Keratinocyte (primary cell): ENCODE measurements around the gene WASF2. TPM values are rescaled to one million over a fixed set of nuclear protein-coding genes. Genes with fewer than 3 reads are reported as not detected.

Experiments used
- DNase-seq: peaks from one replicate; pipeline ENCODE4 v3.0.0-alpha.2; 2011; ENCODE audit warnings: low read depth, missing footprints, low spot score
- FAIRE-seq: peaks from 2 replicates; lab custom pipeline; 2011; peaks lifted over from hg19 to GRCh38; lab: Jason Lieb, UNC
- H2AFZ ChIP-seq: 2 replicates; pipeline ENCODE4 v1.6.0; 2012; ENCODE audit warnings: low read length, control low read depth, inconsistent platforms; ENCODE audit not compliant: control insufficient read depth
- H3K27ac ChIP-seq: 2 replicates; pipeline ENCODE4 v1.5.1; 2011; ENCODE audit warnings: low read length; ENCODE audit not compliant: control insufficient read depth, insufficient read depth
- H3K27me3 ChIP-seq: 3 replicates; pipeline ENCODE4 v1.6.0; 2011; ENCODE audit warnings: low read length; ENCODE audit not compliant: control insufficient read depth, insufficient read depth; ENCODE audit errors: extremely low read depth
- H3K36me3 ChIP-seq, 2 experiments: 2 replicates in 1 of 2; 3 replicates in 1 of 2; pipeline ENCODE4 v1.5.1; 2011; ENCODE audit warnings: low read length in 2 of 2, mild to moderate bottlenecking in 1 of 2; ENCODE audit not compliant: control insufficient read depth in 2 of 2, insufficient read depth in 2 of 2; ENCODE audit errors: extremely low read depth in 1 of 2
- H3K4me1 ChIP-seq: 3 replicates; pipeline ENCODE4 v1.5.1; 2011; ENCODE audit warnings: low read length; ENCODE audit not compliant: control insufficient read depth, insufficient read depth; ENCODE audit errors: extremely low read depth
- H3K4me2 ChIP-seq: 3 replicates; pipeline ENCODE4 v1.6.0; 2011; ENCODE audit warnings: low read depth, low read length; ENCODE audit not compliant: control insufficient read depth, insufficient read depth; ENCODE audit errors: extremely low read depth
- H3K4me3 ChIP-seq, 3 experiments: fragments of 200-600 bp in 1 of 3; sonication (generic) in 1 of 3; 2 replicates in 2 of 3; 3 replicates in 1 of 3; pipeline ENCODE4 v1.5.1; 2011 to 2016; ENCODE audit warnings: low read length in 3 of 3, mild to moderate bottlenecking in 3 of 3, control low read depth in 2 of 3, inconsistent platforms in 1 of 3, low read depth in 1 of 3, mixed read lengths in 1 of 3, mixed run types in 1 of 3, moderate library complexity in 1 of 3; ENCODE audit not compliant: control insufficient read depth in 2 of 3, insufficient read depth in 2 of 3; ENCODE audit errors: extremely low read depth in 1 of 3
- H3K79me2 ChIP-seq: 2 replicates; pipeline ENCODE4 v1.6.0; 2012; ENCODE audit warnings: low read length; ENCODE audit not compliant: control insufficient read depth, insufficient read depth
- H3K9ac ChIP-seq: 3 replicates; pipeline ENCODE4 v1.6.0; 2011; ENCODE audit warnings: low read length; ENCODE audit not compliant: control insufficient read depth, insufficient read depth; ENCODE audit errors: extremely low read depth
- H3K9me1 ChIP-seq: 3 replicates; pipeline ENCODE4 v1.6.0; 2011; ENCODE audit warnings: low read length; ENCODE audit not compliant: control insufficient read depth, insufficient read depth; ENCODE audit errors: extremely low read depth
- H3K9me3 ChIP-seq: 2 replicates; pipeline ENCODE4 v1.5.1; 2012; ENCODE audit warnings: low read depth, low read length; ENCODE audit not compliant: control insufficient read depth
- H4K20me1 ChIP-seq: 3 replicates; pipeline ENCODE4 v1.6.0; 2011; ENCODE audit warnings: low read length; ENCODE audit not compliant: control insufficient read depth, insufficient read depth; ENCODE audit errors: extremely low read depth
- EZH2 ChIP-seq: IDR thresholded peaks from one replicate; pipeline ENCODE4 v1.6.1; 2012; ENCODE audit warnings: inconsistent platforms, mild to moderate bottlenecking, low read length, moderate library complexity
- dilution Hi-C: fragments of 300-500 bp; cut with MboI; formaldehyde crosslinking; loops from one replicate; pipeline ENCODE4 v1.7.0; 2020; ENCODE audit warnings: low sequenced_read_pairs; ENCODE audit not compliant: extremely low pct_ligation_motif_present
- polyA plus RNA-seq, 5 experiments: library from polyadenylated mRNA; depleted of rRNA in 3 of 5; stranded (reverse) in 3 of 5; stranded (forward) in 1 of 5; unstranded in 1 of 5; fragments of >200 nt; gene quantifications; 1 replicate in 1 of 5; 2 replicates in 3 of 5; 3 replicates in 1 of 5; pipeline versions ENCODE4 v1.2.1 to v1.2.3, GENCODE V29; 2011 to 2012; ENCODE audit warnings: missing spikeins in 2 of 5, low read depth in 1 of 5, low replicate concordance in 1 of 5
- TF ChIP-seq, protein P1 (sequence below), 3 experiments: IDR thresholded peaks in 1 of 3; conservative IDR thresholded peaks in 1 of 3; optimal IDR thresholded peaks in 1 of 3; 2 replicates in 2 of 3; 3 replicates in 1 of 3; pipeline versions ENCODE3 to v1.5.1; 2011; ENCODE audit warnings: low read length in 3 of 3, mild to moderate bottlenecking in 3 of 3, moderate library complexity in 2 of 3, control low read depth in 1 of 3, inconsistent platforms in 1 of 3; ENCODE audit not compliant: insufficient read depth in 2 of 3; ENCODE audit errors: extremely low read depth in 1 of 3

WASF2 gene
- polyA plus RNA-seq, 1 donor (not counting 4 experiments of a cell fraction or from before 2014, with no cell fraction given) = 42.9 TPM

DNA sequence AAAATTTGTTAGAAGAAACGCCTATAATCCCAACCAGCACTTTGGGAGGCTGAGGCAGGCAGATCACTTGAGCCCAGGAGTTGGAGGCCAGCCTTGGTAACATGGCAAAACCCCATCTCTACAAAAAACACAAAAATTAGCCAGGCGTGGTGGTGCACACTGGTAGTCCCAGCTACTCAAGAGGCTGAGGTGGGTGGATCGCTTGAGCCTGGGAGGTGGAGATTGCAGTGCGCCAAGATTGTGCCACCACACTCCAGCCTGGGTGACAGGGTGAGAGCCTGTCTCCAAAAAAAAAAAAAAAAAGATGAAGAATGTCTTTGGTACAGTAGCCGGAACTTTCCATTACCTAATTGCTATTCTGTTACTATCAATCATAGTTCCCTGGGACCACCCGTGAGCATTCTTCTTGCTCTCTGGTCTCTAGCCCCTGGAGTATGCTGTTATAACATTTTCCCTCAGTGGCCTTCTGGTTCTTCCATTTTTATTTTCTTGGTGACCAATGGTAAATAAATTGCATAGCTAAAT is 43.4 kb downstream of the WASF2 start:
- no peak for FAIRE-seq
- no peak overlapping the region for H3K9ac ChIP-seq
- no peak overlapping the region for H2AFZ ChIP-seq
- H3K36me3 ChIP-seq = peaks cover 1 to 4% of the 10 kb centered on the region in 2 experiments
- TF ChIP-seq, protein P1, sequence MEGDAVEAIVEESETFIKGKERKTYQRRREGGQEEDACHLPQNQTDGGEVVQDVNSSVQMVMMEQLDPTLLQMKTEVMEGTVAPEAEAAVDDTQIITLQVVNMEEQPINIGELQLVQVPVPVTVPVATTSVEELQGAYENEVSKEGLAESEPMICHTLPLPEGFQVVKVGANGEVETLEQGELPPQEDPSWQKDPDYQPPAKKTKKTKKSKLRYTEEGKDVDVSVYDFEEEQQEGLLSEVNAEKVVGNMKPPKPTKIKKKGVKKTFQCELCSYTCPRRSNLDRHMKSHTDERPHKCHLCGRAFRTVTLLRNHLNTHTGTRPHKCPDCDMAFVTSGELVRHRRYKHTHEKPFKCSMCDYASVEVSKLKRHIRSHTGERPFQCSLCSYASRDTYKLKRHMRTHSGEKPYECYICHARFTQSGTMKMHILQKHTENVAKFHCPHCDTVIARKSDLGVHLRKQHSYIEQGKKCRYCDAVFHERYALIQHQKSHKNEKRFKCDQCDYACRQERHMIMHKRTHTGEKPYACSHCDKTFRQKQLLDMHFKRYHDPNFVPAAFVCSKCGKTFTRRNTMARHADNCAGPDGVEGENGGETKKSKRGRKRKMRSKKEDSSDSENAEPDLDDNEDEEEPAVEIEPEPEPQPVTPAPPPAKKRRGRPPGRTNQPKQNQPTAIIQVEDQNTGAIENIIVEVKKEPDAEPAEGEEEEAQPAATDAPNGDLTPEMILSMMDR (optimal IDR thresholded peaks at IDR 0.05 in 1 of 3, IDR thresholded peaks at IDR 0.05 in 1 of 3, conservative IDR thresholded peaks at IDR 0.05 in 1 of 3; ENCODE audit: extremely low read depth in 1 of 3, insufficient read depth in 2 of 3, low read length in 3 of 3) = no peak
- TF ChIP-seq EZH2 = no peak
- no peaks in the 10 kb centered on the region for H3K9me3 ChIP-seq
- peaks cover 78% of the 10 kb centered on the region for H3K79me2 ChIP-seq
- no peak for DNase-seq
- dilution Hi-C loops = no loop called here
- peaks cover 3% of the 10 kb centered on the region for H3K9me1 ChIP-seq
- H3K4me3 ChIP-seq = no peak overlapping the region
- no peak overlapping the region for H3K27ac ChIP-seq
- H3K27me3 ChIP-seq = no peaks in the 10 kb centered on the region
- no peaks in the 10 kb centered on the region for H3K4me1 ChIP-seq
- no peak overlapping the region for H3K4me2 ChIP-seq
- H4K20me1 ChIP-seq = peaks cover 4% of the 10 kb centered on the region

DNA sequence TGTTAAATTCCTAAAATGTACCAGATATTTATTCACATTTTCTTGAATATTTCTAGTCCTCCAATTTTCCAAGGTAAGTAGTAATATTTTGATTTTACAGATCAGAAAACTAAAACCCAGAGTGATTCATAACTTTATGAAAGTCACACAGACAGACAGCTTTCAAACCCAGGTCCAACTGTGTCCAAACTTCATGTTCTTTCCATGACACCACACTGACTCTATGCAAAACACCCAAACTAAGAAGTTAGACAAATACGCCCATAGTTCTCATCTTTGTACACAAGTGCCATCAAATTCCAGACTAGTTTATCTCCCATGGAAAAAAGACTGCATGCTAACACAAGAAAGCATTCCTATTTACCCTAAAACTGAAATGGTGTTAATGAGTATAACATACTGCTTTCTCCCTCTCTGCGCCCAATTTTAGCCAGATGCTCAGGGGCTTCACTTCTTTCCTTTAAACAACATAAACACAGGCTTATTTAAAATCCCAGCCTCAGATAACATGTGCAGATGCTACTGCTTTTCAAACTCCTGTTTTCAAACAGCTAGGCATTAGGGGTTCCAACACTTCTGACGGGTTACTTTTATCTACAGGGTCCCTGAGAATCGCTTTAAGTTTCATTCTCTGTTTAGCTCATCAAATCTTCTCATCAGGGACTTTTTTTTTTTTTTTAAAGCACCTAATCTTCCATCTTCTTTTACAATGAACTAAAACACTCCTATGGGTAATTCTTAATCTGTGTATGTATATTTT is 44.6 kb downstream of the WASF2 start:
- Histone ChIP-seq H3K79me2 (peaks cover 75% of the 10 kb centered on the region), H3K4me1 (no peaks in the 10 kb centered on the region), H3K27me3 (no peaks in the 10 kb centered on the region), H3K9me1 (peaks cover 3% of the 10 kb centered on the region), H2AFZ (no peak overlapping the region), H3K4me3 (no peak overlapping the region), H3K27ac (no peak overlapping the region), H3K9me3 (no peaks in the 10 kb centered on the region), H3K36me3 (peaks cover 1 to 4% of the 10 kb centered on the region in 2 experiments), H4K20me1 (peaks cover 4% of the 10 kb centered on the region), H3K9ac (no peak overlapping the region), H3K4me2 (no peak overlapping the region)
- dilution Hi-C loops = no loop called here
- no peak for TF ChIP-seq EZH2
- TF ChIP-seq, protein P1 (optimal IDR thresholded peaks at IDR 0.05 in 1 of 3, IDR thresholded peaks at IDR 0.05 in 1 of 3, conservative IDR thresholded peaks at IDR 0.05 in 1 of 3; ENCODE audit: extremely low read depth in 1 of 3, insufficient read depth in 2 of 3, low read length in 3 of 3) = no peak
- no peak for FAIRE-seq
- no peak for DNase-seq
